Liver (tissue), 9 donors: ENCODE measurements around the gene LBHD1. TPM values are rescaled to one million over a fixed set of nuclear protein-coding genes. Genes with fewer than 3 reads are reported as not detected.
A peak's percentile ranks its signal among the peaks of the same experiment; 100 is the strongest.

Source experiments
- DNase-seq: peaks from one replicate; pipeline ENCODE4 v3.0.0-alpha.2; 2017; ENCODE audit warnings: low spot score
- H3K27ac ChIP-seq, 2 donors: one replicate each; pipeline ENCODE4 v1.7.0; 2013; ENCODE audit warnings: inconsistent platforms in 2 of 2, low read length in 2 of 2, control low read depth in 1 of 2, low read depth in 1 of 2, mild to moderate bottlenecking in 1 of 2
- H3K27me3 ChIP-seq, 4 donors: one replicate each; pipeline versions ENCODE4 v1.6.1 to v1.7.0; 2013; ENCODE audit warnings: low read length in 3 of 4, inconsistent platforms in 1 of 4, mild to moderate bottlenecking in 1 of 4, moderate library complexity in 1 of 4; ENCODE audit not compliant: control insufficient read depth in 4 of 4, insufficient read depth in 4 of 4
- H3K36me3 ChIP-seq, 4 donors: one replicate each; pipeline versions ENCODE4 v1.6.1 to v1.7.0; 2013; ENCODE audit warnings: low read length in 3 of 4, mild to moderate bottlenecking in 3 of 4, low read depth in 1 of 4, moderate library complexity in 1 of 4; ENCODE audit not compliant: control insufficient read depth in 4 of 4, insufficient read depth in 3 of 4
- H3K4me1 ChIP-seq, 4 donors: one replicate each; pipeline versions ENCODE4 v1.6.1 to v1.7.0; 2013; ENCODE audit warnings: low read length in 3 of 4, mild to moderate bottlenecking in 3 of 4, moderate library complexity in 1 of 4; ENCODE audit not compliant: control insufficient read depth in 4 of 4, insufficient read depth in 4 of 4
- H3K4me3 ChIP-seq, 3 donors: one replicate each; pipeline versions ENCODE4 v1.6.1 to v1.7.0; 2013; ENCODE audit warnings: low read length in 3 of 3, control low read depth in 1 of 3, low read depth in 1 of 3, mild to moderate bottlenecking in 1 of 3
- H3K9ac ChIP-seq, 2 donors: one replicate each; pipeline ENCODE4 v1.7.0; 2013; ENCODE audit warnings: low read length in 2 of 2, mild to moderate bottlenecking in 2 of 2, moderate library complexity in 2 of 2, control low read depth in 1 of 2, low read depth in 1 of 2
- H3K9me3 ChIP-seq, 4 donors: one replicate each; pipeline versions ENCODE4 v1.6.1 to v1.7.0; 2013; ENCODE audit warnings: low read length in 3 of 4; ENCODE audit not compliant: control insufficient read depth in 4 of 4
- ATF3 ChIP-seq: IDR thresholded peaks from 2 replicates; pipeline ENCODE4 v1.6.1; 2016; ENCODE audit warnings: antibody characterized with exemption
- CTCF ChIP-seq: fragments of 150-350 bp; IDR thresholded peaks from 2 replicates; pipeline ENCODE4 v1.5.1; 2017; ENCODE audit warnings: improper control_type of control experiment, low read depth, low read length; ENCODE audit not compliant: missing input control
- EGR1 ChIP-seq, 2 donors: IDR thresholded peaks; 2 replicates each; pipeline ENCODE4 v1.6.1; 2016 to 2018; ENCODE audit warnings: antibody characterized with exemption in 2 of 2, low read depth in 2 of 2
- FOXA1 ChIP-seq: IDR thresholded peaks from 2 replicates; pipeline ENCODE4 v1.6.1; 2016; ENCODE audit warnings: antibody characterized with exemption
- FOXA2 ChIP-seq: IDR thresholded peaks from 2 replicates; pipeline ENCODE4 v1.6.1; 2016; ENCODE audit warnings: antibody characterized with exemption
- GABPA ChIP-seq, 2 donors: IDR thresholded peaks in 1 of 2; conservative IDR thresholded peaks in 1 of 2; 2 replicates each; pipeline ENCODE4 v1.6.1; 2016; ENCODE audit warnings: antibody characterized with exemption in 2 of 2, mild to moderate bottlenecking in 1 of 2, moderate library complexity in 1 of 2
- HNF4A ChIP-seq, 2 donors: conservative IDR thresholded peaks; 2 replicates each; pipeline ENCODE4 v1.6.1; 2016; ENCODE audit warnings: antibody characterized with exemption in 2 of 2, mild to moderate bottlenecking in 2 of 2
- HNF4G ChIP-seq: IDR thresholded peaks from 2 replicates; pipeline ENCODE4 v1.6.1; 2016; ENCODE audit warnings: antibody characterized with exemption
- JUND ChIP-seq, 2 donors: IDR thresholded peaks; 2 replicates each; pipeline ENCODE4 v1.6.1; 2016; ENCODE audit warnings: antibody characterized with exemption in 2 of 2
- MAX ChIP-seq: IDR thresholded peaks from 2 replicates; pipeline ENCODE4 v1.6.1; 2016; ENCODE audit warnings: antibody characterized with exemption
- NR2F2 ChIP-seq: IDR thresholded peaks from 2 replicates; pipeline ENCODE4 v1.6.1; 2016; ENCODE audit warnings: antibody characterized with exemption
- RAD21 ChIP-seq, 2 donors: IDR thresholded peaks; 2 replicates each; pipeline ENCODE4 v1.6.1; 2016; ENCODE audit warnings: antibody characterized with exemption in 2 of 2, mild to moderate bottlenecking in 2 of 2
- REST ChIP-seq: IDR thresholded peaks from 2 replicates; pipeline ENCODE4 v1.6.1; 2016; ENCODE audit warnings: antibody characterized with exemption, mild to moderate bottlenecking
- RXRA ChIP-seq, 2 donors: IDR thresholded peaks; 2 replicates each; pipeline ENCODE4 v1.6.1; 2017 to 2018; ENCODE audit warnings: antibody characterized with exemption in 2 of 2, mild to moderate bottlenecking in 1 of 2
- SP1 ChIP-seq: IDR thresholded peaks from 2 replicates; pipeline ENCODE4 v1.6.1; 2018; ENCODE audit warnings: antibody characterized with exemption, mild to moderate bottlenecking
- TAF1 ChIP-seq: conservative IDR thresholded peaks from 2 replicates; pipeline ENCODE4 v1.6.1; 2016; ENCODE audit warnings: antibody characterized with exemption, mild to moderate bottlenecking
- YY1 ChIP-seq: IDR thresholded peaks from 2 replicates; pipeline ENCODE4 v1.6.1; 2016; ENCODE audit warnings: antibody characterized with exemption, mild to moderate bottlenecking
- ZBTB33 ChIP-seq: IDR thresholded peaks from 2 replicates; pipeline ENCODE4 v1.6.1; 2016; ENCODE audit warnings: antibody characterized with exemption
- WGBS: extraction: QIAGEN DNeasy Blood & Tissue Kit; methylation state at CpG from one replicate; pipeline ENCODE4 v1.1.7; 2013; 5-methylcytosine and 5-hydroxymethylcytosine counted together
- polyA plus RNA-seq, 2 donors: library from polyadenylated mRNA; stranded (reverse) in 1 of 2; unstranded in 1 of 2; fragments of 200-250 nt in 1 of 2; fragments of >200 nt in 1 of 2; fragmentation: Nextera tagmentation in 1 of 2; extraction: Ambion mirVana in 1 of 2; gene quantifications; one replicate each; pipeline versions ENCODE4 v1.2.1 to v1.2.3, GENCODE V29; 2013 to 2015
- total RNA-seq, 2 donors: library from RNA; depleted of rRNA; stranded (reverse); fragments of >200 nt; gene quantifications; one replicate each; pipeline ENCODE4 v1.2.3, GENCODE V29; 2014
- donor health status: healthy.
- donor health status: healthy.
- donor health status: healthy.
- donor health status: healthy.
- donor health status: healthy.

LBHD1 gene
- 1 to 10 TPM; 3.5 to 4.4 TPM for total RNA-seq
- 1 to 10 TPM; 1.6 to 3.4 TPM for polyA plus RNA-seq

GRCh38 chr11:62671608-62672389 lies at the start of gene LBHD1, which contains the start of gene UQCC3:
TSS of gene LBHD1 (minus strand) at chr11:62672267. CDS start at chr11:62670031, 2,236 bp downstream.
TSS of gene UQCC3 (plus strand) at chr11:62671673. CDS start at chr11:62671746, 73 bp downstream.
- H3K9me3 ChIP-seq = no peaks in the 10 kb centered on the region
- H3K27ac ChIP-seq = peak within 1 kb of the TSS; percentile 83 to 86
- TF ChIP-seq ATF3 (no peak), GABPA (IDR thresholded peaks at IDR 0.05 in 1 of 2, conservative IDR thresholded peaks at IDR 0.05 in 1 of 2) (peak in 1 of 2 donors; percentile 77), HNF4A (conservative IDR thresholded peaks at IDR 0.05) (no peak), ZBTB33 (no peak), RXRA (IDR thresholded peaks at IDR 0.05) (peak in 1 of 2 donors; percentile 28), CTCF (no peak), HNF4G (no peak), MAX (no peak), JUND (IDR thresholded peaks at IDR 0.05) (no peak), REST (peak; percentile 48), NR2F2 (peak; percentile 23), RAD21 (IDR thresholded peaks at IDR 0.05) (peak in 1 of 2 donors; percentile 25), FOXA2 (no peak), YY1 (peak; percentile 91), SP1 (no peak), TAF1 (peak; percentile 52), EGR1 (IDR thresholded peaks at IDR 0.05; ENCODE audit: low read depth in 2 of 2) (peak in 1 of 2 donors; percentile 10), FOXA1 (peak; percentile 38)
- no peaks in the 10 kb centered on the region for H3K27me3 ChIP-seq
- peaks cover 0 to 7% (median under 1%) of the 10 kb centered on the region in 4 donors for H3K36me3 ChIP-seq
- DNase-seq = peak; percentile 82
- WGBS = under 1% methylated on average over 59 of the region's 59 CpGs
- H3K4me3 ChIP-seq = peak within 1 kb of the TSS; percentile 82 to 92 (median 86)
- H3K4me1 ChIP-seq = peaks cover 15 to 50% (median 38%) of the 10 kb centered on the region in 4 donors
- H3K9ac ChIP-seq = peak within 1 kb of the TSS; percentile 80 to 84
